Subcutaneous abdominal adipose tissue (tissue), 5 donors: ENCODE measurements around the gene CBX1.
"Not testable (repeated sequence)": the region's sequence is repeated elsewhere in the genome, so short reads cannot be mapped to it uniquely, and the experiment has no call there.

Source experiments
- H3K27ac ChIP-seq: one replicate; pipeline ENCODE4 v1.7.0; 2013; ENCODE audit warnings: low read depth, mild to moderate bottlenecking, inconsistent platforms, low read length, moderate library complexity
- H3K27me3 ChIP-seq, 5 donors: one replicate each; pipeline ENCODE4 v1.7.0; 2013; ENCODE audit warnings: low read length in 5 of 5, inconsistent platforms in 1 of 5; ENCODE audit not compliant: control insufficient read depth in 5 of 5, insufficient read depth in 4 of 5
- H3K36me3 ChIP-seq, 5 donors: one replicate each; pipeline ENCODE4 v1.7.0; 2013; ENCODE audit warnings: low read length in 5 of 5; ENCODE audit not compliant: control insufficient read depth in 5 of 5, insufficient read depth in 5 of 5
- H3K4me1 ChIP-seq, 5 donors: one replicate each; pipeline ENCODE4 v1.7.0; 2013; ENCODE audit warnings: low read length in 5 of 5, mild to moderate bottlenecking in 3 of 5, moderate library complexity in 1 of 5; ENCODE audit not compliant: control insufficient read depth in 5 of 5, insufficient read depth in 5 of 5
- H3K4me3 ChIP-seq, 5 donors: one replicate each; pipeline ENCODE4 v1.7.0; 2013; ENCODE audit warnings: low read length in 5 of 5, low read depth in 1 of 5
- H3K9ac ChIP-seq, 5 donors: one replicate each; pipeline ENCODE4 v1.7.0; 2013; ENCODE audit warnings: low read length in 5 of 5, mild to moderate bottlenecking in 4 of 5, moderate library complexity in 3 of 5
- H3K9me3 ChIP-seq, 5 donors: one replicate each; pipeline ENCODE4 v1.7.0; 2013; ENCODE audit warnings: low read length in 5 of 5; ENCODE audit not compliant: control insufficient read depth in 5 of 5
- donor health status: healthy.
- donor health status: healthy.
- donor health status: healthy.
- donor health status: healthy.
- donor health status: healthy.

Gene CBX1

GRCh38 chr17:48077152-48077551 is 24.1 kb downstream of the CBX1 start:
- peaks cover 8 to 18% (median 16%) of the 10 kb centered on the region in 5 donors for H3K36me3 ChIP-seq
- not testable (repeated sequence) for H3K27me3 ChIP-seq, H3K27ac ChIP-seq, H3K9me3 ChIP-seq, H3K4me1 ChIP-seq, H3K4me3 ChIP-seq, H3K9ac ChIP-seq

GRCh38 chr17:48074322-48075081 is 26.8 kb downstream of the CBX1 start:
- H3K27ac ChIP-seq = peak overlapping the region; percentile 21

GRCh38 chr17:48073566-48074094 is 27.6 kb downstream of the CBX1 start:
- H3K27me3 ChIP-seq, H3K9me3 ChIP-seq, H3K4me3 ChIP-seq, H3K9ac ChIP-seq: not testable (repeated sequence)
- H3K36me3 ChIP-seq = peaks cover 8 to 29% (median 23%) of the 10 kb centered on the region in 5 donors
- peaks cover 0 to 34% (median 12%) of the 10 kb centered on the region in 5 donors for H3K4me1 ChIP-seq
- H3K27ac ChIP-seq = peak overlapping the region; percentile 21

More at GRCh38 chr17:48074322-48075081, 26.8 kb downstream of the CBX1 start:
- Histone ChIP-seq H3K36me3 (peaks cover 8 to 25% (median 21%) of the 10 kb centered on the region in 5 donors), H3K4me3 (no peak overlapping the region), H3K4me1 (peaks cover 0 to 31% (median 9%) of the 10 kb centered on the region in 5 donors), H3K27me3 (no peaks in the 10 kb centered on the region), H3K9ac (no peak overlapping the region), H3K9me3 (no peaks in the 10 kb centered on the region)

- not testable (repeated sequence) for H3K9ac ChIP-seq, H3K9me3 ChIP-seq, H3K27me3 ChIP-seq, H3K27ac ChIP-seq, H3K4me3 ChIP-seq
- Histone ChIP-seq H3K4me1 (peaks cover 0 to 41% (median 20%) of the 10 kb centered on the region in 5 donors), H3K36me3 (peaks cover 8 to 33% (median 25%) of the 10 kb centered on the region in 5 donors)
Measured at GRCh38 chr17:48072811-48073210, 28.5 kb downstream of the CBX1 start.

- Histone ChIP-seq H3K36me3 (peaks cover 10 to 36% (median 26%) of the 10 kb centered on the region in 5 donors), H3K27ac (peak overlapping the region; percentile 37), H3K4me1 (peaks cover 0 to 51% (median 30%) of the 10 kb centered on the region in 5 donors), H3K9me3 (no peaks in the 10 kb centered on the region), H3K4me3 (no peak overlapping the region), H3K9ac (no peak overlapping the region), H3K27me3 (no peaks in the 10 kb centered on the region)
Measured at GRCh38 chr17:48071654-48072053, 29.6 kb downstream of the CBX1 start.

GRCh38 chr17:48070195-48070594 is 31.1 kb downstream of the CBX1 start:
- no peaks in the 10 kb centered on the region for H3K27me3 ChIP-seq
- H3K36me3 ChIP-seq = peaks cover 4 to 28% (median 12%) of the 10 kb centered on the region in 5 donors
- peak overlapping the region; percentile 71 for H3K27ac ChIP-seq
- H3K9me3 ChIP-seq = no peaks in the 10 kb centered on the region
- H3K9ac ChIP-seq = no peak overlapping the region
- no peak overlapping the region for H3K4me3 ChIP-seq
- H3K4me1 ChIP-seq = peaks cover 3 to 64% (median 37%) of the 10 kb centered on the region in 5 donors

GRCh38 chr17:48068491-48068961 is 32.8 kb downstream of the CBX1 start:
- Histone ChIP-seq H3K27me3 (no peaks in the 10 kb centered on the region), H3K9me3 (no peaks in the 10 kb centered on the region), H3K4me1 (peaks cover 3 to 73% (median 43%) of the 10 kb centered on the region in 5 donors), H3K27ac (peak overlapping the region; percentile 58), H3K36me3 (peaks cover 0 to 39% (median 25%) of the 10 kb centered on the region in 5 donors), H3K9ac (peak overlapping the region in 1 of 5 donors; percentile 52), H3K4me3 (no peak overlapping the region)

GRCh38 chr17:48067808-48068207 is 33.5 kb downstream of the CBX1 start:
- H3K9me3 ChIP-seq, H3K27me3 ChIP-seq, H3K4me3 ChIP-seq: not testable (repeated sequence)
- Histone ChIP-seq H3K4me1 (peaks cover 3 to 73% (median 43%) of the 10 kb centered on the region in 5 donors), H3K27ac (peak overlapping the region; percentile 58), H3K36me3 (peaks cover 4 to 45% (median 28%) of the 10 kb centered on the region in 5 donors), H3K9ac (peak overlapping the region in 1 of 5 donors; percentile 32)

GRCh38 chr17:48067245-48067644 is 34.0 kb downstream of the CBX1 start:
- peak overlapping the region; percentile 58 for H3K27ac ChIP-seq
- peaks cover 8 to 50% (median 33%) of the 10 kb centered on the region in 5 donors for H3K36me3 ChIP-seq
- H3K9me3 ChIP-seq = no peaks in the 10 kb centered on the region
- H3K4me1 ChIP-seq = peaks cover 3 to 73% (median 43%) of the 10 kb centered on the region in 5 donors
- no peaks in the 10 kb centered on the region for H3K27me3 ChIP-seq
- peak overlapping the region in 1 of 5 donors; percentile 32 for H3K9ac ChIP-seq
- H3K4me3 ChIP-seq = no peak overlapping the region

- Histone ChIP-seq H3K36me3 (peaks cover 11 to 56% (median 39%) of the 10 kb centered on the region in 5 donors), H3K4me3 (no peak overlapping the region), H3K9me3 (no peaks in the 10 kb centered on the region), H3K4me1 (peaks cover 3 to 68% (median 37%) of the 10 kb centered on the region in 5 donors), H3K27ac (peak overlapping the region; percentile 58), H3K9ac (peak overlapping the region in 2 of 5 donors; percentile 1 to 26), H3K27me3 (no peaks in the 10 kb centered on the region)
Measured at GRCh38 chr17:48066656-48067055, 34.6 kb downstream of the CBX1 start.
